Measurements from ENCODE around the gene FBXL17.

FBXL17 gene

GRCh38 chr5:108311682-108312081, 70.2 kb downstream of the FBXL17 start:
- no peaks in the 10 kb centered on the region for H3K27me3 ChIP-seq (ENCODE audit: control insufficient read depth in 3 of 3, insufficient read depth in 3 of 3, low read depth in 1 of 3, low read length in 3 of 3)
- H3K4me3 ChIP-seq (ENCODE audit: low read length in 2 of 2): no peak overlapping the region
- H4K91ac ChIP-seq (ENCODE audit: low read depth, low read length, poor library complexity): no peak overlapping the region
- H3K4me1 ChIP-seq (ENCODE audit: control insufficient read depth in 2 of 2, insufficient read depth in 1 of 2, low read depth in 1 of 2, low read length in 2 of 2): no peaks in the 10 kb centered on the region
- no peak for DNase-seq (ENCODE audit: low spot score)
- H2BK15ac ChIP-seq (ENCODE audit: low read length): no peak overlapping the region
- no peak overlapping the region for H2AK5ac ChIP-seq (ENCODE audit: low read depth, low read length)
- no peak overlapping the region for H3K4me2 ChIP-seq (ENCODE audit: insufficient read depth, low read length, poor library complexity, severe bottlenecking)
- no peak overlapping the region for H3K23ac ChIP-seq (ENCODE audit: low read depth, low read length, poor library complexity)
- H2BK120ac ChIP-seq (ENCODE audit: low read depth, low read length): no peak overlapping the region
- no peaks in the 10 kb centered on the region for H3K9me3 ChIP-seq (replicated peaks in 1 of 2; ENCODE audit: control insufficient read depth in 2 of 2, insufficient read depth in 1 of 2, low read depth in 1 of 2, low read length in 2 of 2)
- H2BK5ac ChIP-seq (ENCODE audit: low read length): no peak overlapping the region
- WGBS, 2 donors (ENCODE audit: extremely low coverage in 2 of 2, insufficient read length in 2 of 2, insufficient replicate concordance in 1 of 2): no CpG with 5 or more reads among the region's 3 CpGs
- H4K8ac ChIP-seq (ENCODE audit: low read depth, low read length): no peak overlapping the region
- no peak overlapping the region for H3K27ac ChIP-seq (replicated peaks; ENCODE audit: low read length)
- no peak overlapping the region for H2BK12ac ChIP-seq (ENCODE audit: low read length)
- no peak overlapping the region for H3K9ac ChIP-seq (ENCODE audit: low read depth, low read length, poor library complexity)
- no peak overlapping the region for H2AFZ ChIP-seq (ENCODE audit: low read length)
- no peak overlapping the region for H3K18ac ChIP-seq (ENCODE audit: low read length)
- no peak overlapping the region for H3K4ac ChIP-seq (ENCODE audit: low read length)
- H3K79me1 ChIP-seq (ENCODE audit: low read depth, low read length): no peaks in the 10 kb centered on the region
- H3K14ac ChIP-seq (ENCODE audit: low read length): no peak overlapping the region
- H3K36me3 ChIP-seq (replicated peaks in 1 of 2; ENCODE audit: control insufficient read depth in 2 of 2, insufficient read depth in 2 of 2, low read length in 2 of 2): no peaks in the 10 kb centered on the region

GRCh38 chr5:108303611-108304010, 78.3 kb downstream of the FBXL17 start:
- Histone ChIP-seq H3K36me3 (replicated peaks in 1 of 2; ENCODE audit: control insufficient read depth in 2 of 2, insufficient read depth in 2 of 2, low read length in 2 of 2) (no peaks in the 10 kb centered on the region), H3K23ac (ENCODE audit: low read depth, low read length, poor library complexity) (no peak overlapping the region)
- WGBS, 2 donors (ENCODE audit: extremely low coverage in 2 of 2, insufficient read length in 2 of 2, insufficient replicate concordance in 1 of 2): no CpG with 5 or more reads among the region's 2 CpGs

GRCh38 chr5:108303086-108303485, 78.8 kb downstream of the FBXL17 start:
- WGBS, 2 donors (ENCODE audit: extremely low coverage in 2 of 2, insufficient read length in 2 of 2, insufficient replicate concordance in 1 of 2): no CpG with 5 or more reads among the region's 1 CpG

More at GRCh38 chr5:108303611-108304010, 78.3 kb downstream of the FBXL17 start:
- Histone ChIP-seq H2BK5ac (ENCODE audit: low read length) (no peak overlapping the region), H3K14ac (ENCODE audit: low read length) (no peak overlapping the region), H2AK5ac (ENCODE audit: low read depth, low read length) (no peak overlapping the region), H2AFZ (ENCODE audit: low read length) (no peak overlapping the region), H3K27ac (replicated peaks; ENCODE audit: low read length) (no peak overlapping the region), H3K9me3 (replicated peaks in 1 of 2; ENCODE audit: control insufficient read depth in 2 of 2, insufficient read depth in 1 of 2, low read depth in 1 of 2, low read length in 2 of 2) (no peaks in the 10 kb centered on the region), H3K4me1 (ENCODE audit: control insufficient read depth in 2 of 2, insufficient read depth in 1 of 2, low read depth in 1 of 2, low read length in 2 of 2) (no peaks in the 10 kb centered on the region), H2BK120ac (ENCODE audit: low read depth, low read length) (no peak overlapping the region), H3K27me3 (ENCODE audit: control insufficient read depth in 3 of 3, insufficient read depth in 3 of 3, low read depth in 1 of 3, low read length in 3 of 3) (no peaks in the 10 kb centered on the region), H3K79me1 (ENCODE audit: low read depth, low read length) (no peaks in the 10 kb centered on the region), H3K4me3 (ENCODE audit: low read length in 2 of 2) (no peak overlapping the region), H4K91ac (ENCODE audit: low read depth, low read length, poor library complexity) (no peak overlapping the region), H3K18ac (ENCODE audit: low read length) (no peak overlapping the region), H2BK15ac (ENCODE audit: low read length) (no peak overlapping the region), H2BK12ac (ENCODE audit: low read length) (no peak overlapping the region), H4K8ac (ENCODE audit: low read depth, low read length) (no peak overlapping the region), H3K4ac (ENCODE audit: low read length) (no peak overlapping the region), H3K9ac (ENCODE audit: low read depth, low read length, poor library complexity) (no peak overlapping the region), H3K4me2 (ENCODE audit: insufficient read depth, low read length, poor library complexity, severe bottlenecking) (no peak overlapping the region)
- DNase-seq (ENCODE audit: low spot score): no peak

GRCh38 chr5:108297042-108297601, 84.8 kb downstream of the FBXL17 start:
- Histone ChIP-seq H3K4me2 (ENCODE audit: insufficient read depth, low read length, poor library complexity, severe bottlenecking) (no peak overlapping the region), H3K4ac (ENCODE audit: low read length) (no peak overlapping the region), H4K91ac (ENCODE audit: low read depth, low read length, poor library complexity) (no peak overlapping the region), H2AK5ac (ENCODE audit: low read depth, low read length) (no peak overlapping the region), H3K36me3 (replicated peaks in 1 of 2; ENCODE audit: control insufficient read depth in 2 of 2, insufficient read depth in 2 of 2, low read length in 2 of 2) (no peaks in the 10 kb centered on the region), H4K8ac (ENCODE audit: low read depth, low read length) (no peak overlapping the region), H2BK120ac (ENCODE audit: low read depth, low read length) (no peak overlapping the region), H3K27me3 (ENCODE audit: control insufficient read depth in 3 of 3, insufficient read depth in 3 of 3, low read depth in 1 of 3, low read length in 3 of 3) (no peaks in the 10 kb centered on the region), H3K18ac (ENCODE audit: low read length) (no peak overlapping the region), H3K79me1 (ENCODE audit: low read depth, low read length) (no peaks in the 10 kb centered on the region), H3K23ac (ENCODE audit: low read depth, low read length, poor library complexity) (no peak overlapping the region), H3K27ac (replicated peaks; ENCODE audit: low read length) (no peak overlapping the region), H2AFZ (ENCODE audit: low read length) (no peak overlapping the region), H2BK5ac (ENCODE audit: low read length) (no peak overlapping the region), H3K14ac (ENCODE audit: low read length) (no peak overlapping the region), H3K9me3 (replicated peaks in 1 of 2; ENCODE audit: control insufficient read depth in 2 of 2, insufficient read depth in 1 of 2, low read depth in 1 of 2, low read length in 2 of 2) (no peaks in the 10 kb centered on the region), H3K4me1 (ENCODE audit: control insufficient read depth in 2 of 2, insufficient read depth in 1 of 2, low read depth in 1 of 2, low read length in 2 of 2) (no peaks in the 10 kb centered on the region), H3K4me3 (ENCODE audit: low read length in 2 of 2) (no peak overlapping the region), H2BK12ac (ENCODE audit: low read length) (no peak overlapping the region), H2BK15ac (ENCODE audit: low read length) (no peak overlapping the region), H3K9ac (ENCODE audit: low read depth, low read length, poor library complexity) (no peak overlapping the region)
- no peak for DNase-seq (ENCODE audit: low spot score)

More at GRCh38 chr5:108303086-108303485, 78.8 kb downstream of the FBXL17 start:
- Histone ChIP-seq H3K4me3 (ENCODE audit: low read length in 2 of 2) (no peak overlapping the region), H3K9ac (ENCODE audit: low read depth, low read length, poor library complexity) (no peak overlapping the region), H2AK5ac (ENCODE audit: low read depth, low read length) (no peak overlapping the region), H3K18ac (ENCODE audit: low read length) (no peak overlapping the region), H3K14ac (ENCODE audit: low read length) (no peak overlapping the region), H3K4me1 (ENCODE audit: control insufficient read depth in 2 of 2, insufficient read depth in 1 of 2, low read depth in 1 of 2, low read length in 2 of 2) (no peaks in the 10 kb centered on the region), H3K4me2 (ENCODE audit: insufficient read depth, low read length, poor library complexity, severe bottlenecking) (no peak overlapping the region), H2BK5ac (ENCODE audit: low read length) (no peak overlapping the region), H3K23ac (ENCODE audit: low read depth, low read length, poor library complexity) (no peak overlapping the region), H3K9me3 (replicated peaks in 1 of 2; ENCODE audit: control insufficient read depth in 2 of 2, insufficient read depth in 1 of 2, low read depth in 1 of 2, low read length in 2 of 2) (no peaks in the 10 kb centered on the region), H3K4ac (ENCODE audit: low read length) (no peak overlapping the region), H3K27me3 (ENCODE audit: control insufficient read depth in 3 of 3, insufficient read depth in 3 of 3, low read depth in 1 of 3, low read length in 3 of 3) (no peaks in the 10 kb centered on the region), H2AFZ (ENCODE audit: low read length) (no peak overlapping the region), H3K27ac (replicated peaks; ENCODE audit: low read length) (no peak overlapping the region), H2BK120ac (ENCODE audit: low read depth, low read length) (no peak overlapping the region), H4K91ac (ENCODE audit: low read depth, low read length, poor library complexity) (no peak overlapping the region), H3K79me1 (ENCODE audit: low read depth, low read length) (no peaks in the 10 kb centered on the region), H3K36me3 (replicated peaks in 1 of 2; ENCODE audit: control insufficient read depth in 2 of 2, insufficient read depth in 2 of 2, low read length in 2 of 2) (no peaks in the 10 kb centered on the region), H2BK15ac (ENCODE audit: low read length) (no peak overlapping the region), H4K8ac (ENCODE audit: low read depth, low read length) (no peak overlapping the region), H2BK12ac (ENCODE audit: low read length) (no peak overlapping the region)
- DNase-seq (ENCODE audit: low spot score): no peak
